ENCODE data around the gene FAM228B. TPM values are rescaled to one million over a fixed set of nuclear protein-coding genes. Genes with fewer than 3 reads are reported as not detected.

Gene FAM228B
- total and polyA plus RNA-seq, 9 of the 15 experiments (the other 6 are each of a cell fraction or from before 2014, with no cell fraction given): 1.1 to 3.7 (median 2.6) TPM

DNA sequence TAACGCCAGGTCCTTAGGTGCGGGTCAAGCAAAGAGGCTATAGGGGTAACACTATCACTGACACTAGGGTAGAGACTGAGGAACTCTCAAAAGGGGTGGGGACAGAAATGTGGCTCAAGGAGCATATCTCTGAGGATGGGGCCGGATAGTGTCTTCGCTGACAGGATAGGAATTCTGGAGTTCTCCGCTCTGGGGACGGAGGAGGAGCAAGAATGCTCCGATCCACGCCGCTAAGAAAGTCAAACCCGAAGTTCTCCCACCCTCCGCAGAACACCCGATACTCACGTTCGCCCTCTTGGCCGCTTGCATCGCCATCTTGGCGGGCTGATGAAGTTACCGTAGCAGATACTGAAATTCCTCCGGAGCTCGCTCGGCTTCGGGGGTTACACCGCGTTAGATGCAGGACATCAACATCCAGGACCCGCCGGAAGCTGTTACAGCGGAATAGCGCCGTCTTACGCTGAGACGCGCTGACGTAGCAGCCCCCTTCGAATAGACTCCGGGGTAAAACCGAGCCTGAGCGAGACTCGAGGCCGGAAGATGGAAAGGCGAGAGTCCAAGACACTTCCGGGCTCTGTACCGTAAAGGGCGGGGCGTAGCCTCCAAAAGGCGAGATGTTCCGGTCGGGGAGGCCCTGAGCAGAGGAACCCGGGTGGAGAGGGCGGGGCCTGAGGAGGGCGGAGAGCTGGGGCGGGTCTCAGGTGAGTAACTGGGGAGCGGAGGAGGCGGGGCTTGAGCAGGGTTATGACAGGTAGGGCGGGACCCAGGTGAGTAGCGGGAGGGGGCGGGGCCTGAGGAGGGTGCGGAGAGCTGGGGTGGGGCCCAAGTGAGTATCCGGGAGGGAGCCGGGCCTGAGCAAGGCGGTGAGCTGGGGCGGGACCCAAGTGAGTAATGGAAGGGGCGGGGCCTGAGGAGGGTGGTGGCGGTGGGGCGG, 47.1 kb upstream of the FAM228B start, which contains the start of gene SF3B6 (continued):
- TF ChIP-seq MBD2 (IDR thresholded peaks at IDR 0.05; ENCODE audit: borderline replicate concordance, low read depth): peak; percentile 90
- TF ChIP-seq SMAD2 (IDR thresholded peaks at IDR 0.05; ENCODE audit: low read depth, low read length): no peak
- TF ChIP-seq MEIS2 (IDR thresholded peaks at IDR 0.05; ENCODE audit: partially characterized antibody): peak; percentile 47
- TF ChIP-seq, protein P1, sequence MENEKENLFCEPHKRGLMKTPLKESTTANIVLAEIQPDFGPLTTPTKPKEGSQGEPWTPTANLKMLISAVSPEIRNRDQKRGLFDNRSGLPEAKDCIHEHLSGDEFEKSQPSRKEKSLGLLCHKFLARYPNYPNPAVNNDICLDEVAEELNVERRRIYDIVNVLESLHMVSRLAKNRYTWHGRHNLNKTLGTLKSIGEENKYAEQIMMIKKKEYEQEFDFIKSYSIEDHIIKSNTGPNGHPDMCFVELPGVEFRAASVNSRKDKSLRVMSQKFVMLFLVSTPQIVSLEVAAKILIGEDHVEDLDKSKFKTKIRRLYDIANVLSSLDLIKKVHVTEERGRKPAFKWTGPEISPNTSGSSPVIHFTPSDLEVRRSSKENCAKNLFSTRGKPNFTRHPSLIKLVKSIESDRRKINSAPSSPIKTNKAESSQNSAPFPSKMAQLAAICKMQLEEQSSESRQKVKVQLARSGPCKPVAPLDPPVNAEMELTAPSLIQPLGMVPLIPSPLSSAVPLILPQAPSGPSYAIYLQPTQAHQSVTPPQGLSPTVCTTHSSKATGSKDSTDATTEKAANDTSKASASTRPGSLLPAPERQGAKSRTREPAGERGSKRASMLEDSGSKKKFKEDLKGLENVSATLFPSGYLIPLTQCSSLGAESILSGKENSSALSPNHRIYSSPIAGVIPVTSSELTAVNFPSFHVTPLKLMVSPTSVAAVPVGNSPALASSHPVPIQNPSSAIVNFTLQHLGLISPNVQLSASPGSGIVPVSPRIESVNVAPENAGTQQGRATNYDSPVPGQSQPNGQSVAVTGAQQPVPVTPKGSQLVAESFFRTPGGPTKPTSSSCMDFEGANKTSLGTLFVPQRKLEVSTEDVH (IDR thresholded peaks at IDR 0.05; ENCODE audit: low read depth, partially characterized antibody): peak; percentile 96
- TF ChIP-seq, protein P2, sequence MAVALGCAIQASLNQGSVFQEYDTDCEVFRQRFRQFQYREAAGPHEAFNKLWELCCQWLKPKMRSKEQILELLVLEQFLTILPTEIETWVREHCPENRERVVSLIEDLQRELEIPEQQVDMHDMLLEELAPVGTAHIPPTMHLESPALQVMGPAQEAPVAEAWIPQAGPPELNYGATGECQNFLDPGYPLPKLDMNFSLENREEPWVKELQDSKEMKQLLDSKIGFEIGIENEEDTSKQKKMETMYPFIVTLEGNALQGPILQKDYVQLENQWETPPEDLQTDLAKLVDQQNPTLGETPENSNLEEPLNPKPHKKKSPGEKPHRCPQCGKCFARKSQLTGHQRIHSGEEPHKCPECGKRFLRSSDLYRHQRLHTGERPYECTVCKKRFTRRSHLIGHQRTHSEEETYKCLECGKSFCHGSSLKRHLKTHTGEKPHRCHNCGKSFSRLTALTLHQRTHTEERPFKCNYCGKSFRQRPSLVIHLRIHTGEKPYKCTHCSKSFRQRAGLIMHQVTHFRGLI (CRISPR knock-in tag; IDR thresholded peaks at IDR 0.05): no peak
- peak; percentile 48; the same call in 1 of the 2 replicates for TF ChIP-seq TCF7 (IDR thresholded peaks at IDR 0.05; ENCODE audit: borderline replicate concordance)
- TF ChIP-seq, protein P3, sequence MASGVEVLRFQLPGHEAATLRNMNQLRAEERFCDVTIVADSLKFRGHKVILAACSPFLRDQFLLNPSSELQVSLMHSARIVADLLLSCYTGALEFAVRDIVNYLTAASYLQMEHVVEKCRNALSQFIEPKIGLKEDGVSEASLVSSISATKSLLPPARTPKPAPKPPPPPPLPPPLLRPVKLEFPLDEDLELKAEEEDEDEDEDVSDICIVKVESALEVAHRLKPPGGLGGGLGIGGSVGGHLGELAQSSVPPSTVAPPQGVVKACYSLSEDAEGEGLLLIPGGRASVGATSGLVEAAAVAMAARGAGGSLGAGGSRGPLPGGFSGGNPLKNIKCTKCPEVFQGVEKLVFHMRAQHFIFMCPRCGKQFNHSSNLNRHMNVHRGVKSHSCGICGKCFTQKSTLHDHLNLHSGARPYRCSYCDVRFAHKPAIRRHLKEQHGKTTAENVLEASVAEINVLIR (CRISPR knock-in tag; IDR thresholded peaks at IDR 0.05): peak; percentile 97
- TF ChIP-seq THRAP3 (IDR thresholded peaks at IDR 0.05; ENCODE audit: borderline replicate concordance): no peak
- no peak for TF ChIP-seq HNRNPH1 (optimal IDR thresholded peaks at IDR 0.05; ENCODE audit: low read depth, low read length)
- TF ChIP-seq, protein P4, sequence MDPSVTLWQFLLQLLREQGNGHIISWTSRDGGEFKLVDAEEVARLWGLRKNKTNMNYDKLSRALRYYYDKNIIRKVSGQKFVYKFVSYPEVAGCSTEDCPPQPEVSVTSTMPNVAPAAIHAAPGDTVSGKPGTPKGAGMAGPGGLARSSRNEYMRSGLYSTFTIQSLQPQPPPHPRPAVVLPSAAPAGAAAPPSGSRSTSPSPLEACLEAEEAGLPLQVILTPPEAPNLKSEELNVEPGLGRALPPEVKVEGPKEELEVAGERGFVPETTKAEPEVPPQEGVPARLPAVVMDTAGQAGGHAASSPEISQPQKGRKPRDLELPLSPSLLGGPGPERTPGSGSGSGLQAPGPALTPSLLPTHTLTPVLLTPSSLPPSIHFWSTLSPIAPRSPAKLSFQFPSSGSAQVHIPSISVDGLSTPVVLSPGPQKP (CRISPR knock-in tag; IDR thresholded peaks at IDR 0.05): no peak; the same call in 1 of the 2 replicates
- TF ChIP-seq KAT8 (IDR thresholded peaks at IDR 0.05; ENCODE audit: low read depth): no peak
- TF ChIP-seq, protein P5, sequence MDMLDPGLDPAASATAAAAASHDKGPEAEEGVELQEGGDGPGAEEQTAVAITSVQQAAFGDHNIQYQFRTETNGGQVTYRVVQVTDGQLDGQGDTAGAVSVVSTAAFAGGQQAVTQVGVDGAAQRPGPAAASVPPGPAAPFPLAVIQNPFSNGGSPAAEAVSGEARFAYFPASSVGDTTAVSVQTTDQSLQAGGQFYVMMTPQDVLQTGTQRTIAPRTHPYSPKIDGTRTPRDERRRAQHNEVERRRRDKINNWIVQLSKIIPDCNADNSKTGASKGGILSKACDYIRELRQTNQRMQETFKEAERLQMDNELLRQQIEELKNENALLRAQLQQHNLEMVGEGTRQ (CRISPR knock-in tag; IDR thresholded peaks at IDR 0.05): no peak
- TF ChIP-seq, protein P6, sequence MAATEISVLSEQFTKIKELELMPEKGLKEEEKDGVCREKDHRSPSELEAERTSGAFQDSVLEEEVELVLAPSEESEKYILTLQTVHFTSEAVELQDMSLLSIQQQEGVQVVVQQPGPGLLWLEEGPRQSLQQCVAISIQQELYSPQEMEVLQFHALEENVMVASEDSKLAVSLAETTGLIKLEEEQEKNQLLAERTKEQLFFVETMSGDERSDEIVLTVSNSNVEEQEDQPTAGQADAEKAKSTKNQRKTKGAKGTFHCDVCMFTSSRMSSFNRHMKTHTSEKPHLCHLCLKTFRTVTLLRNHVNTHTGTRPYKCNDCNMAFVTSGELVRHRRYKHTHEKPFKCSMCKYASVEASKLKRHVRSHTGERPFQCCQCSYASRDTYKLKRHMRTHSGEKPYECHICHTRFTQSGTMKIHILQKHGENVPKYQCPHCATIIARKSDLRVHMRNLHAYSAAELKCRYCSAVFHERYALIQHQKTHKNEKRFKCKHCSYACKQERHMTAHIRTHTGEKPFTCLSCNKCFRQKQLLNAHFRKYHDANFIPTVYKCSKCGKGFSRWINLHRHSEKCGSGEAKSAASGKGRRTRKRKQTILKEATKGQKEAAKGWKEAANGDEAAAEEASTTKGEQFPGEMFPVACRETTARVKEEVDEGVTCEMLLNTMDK (IDR thresholded peaks at IDR 0.05; ENCODE audit: borderline replicate concordance, insufficient read depth, low read depth, low read length, poor library complexity, severe bottlenecking): no peak
- TF ChIP-seq, protein P7, sequence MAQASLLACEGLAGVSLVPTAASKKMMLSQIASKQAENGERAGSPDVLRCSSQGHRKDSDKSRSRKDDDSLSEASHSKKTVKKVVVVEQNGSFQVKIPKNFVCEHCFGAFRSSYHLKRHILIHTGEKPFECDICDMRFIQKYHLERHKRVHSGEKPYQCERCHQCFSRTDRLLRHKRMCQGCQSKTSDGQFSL (CRISPR knock-in tag; IDR thresholded peaks at IDR 0.05): no peak
- TF ChIP-seq, protein P7 (tag; IDR thresholded peaks at IDR 0.05): no peak
